GM18511 (cell line): Measurements from ENCODE around the gene VPS13C.

ENCODE experiments used
- ATAC-seq: cut with Tn5 transposase; IDR thresholded peaks from one replicate; pipeline ENCODE4 v1.9.1; 2021; ENCODE audit warnings: mild to moderate bottlenecking, moderate library complexity; ENCODE audit not compliant: unreplicated experiment

The VPS13C gene

DNA sequence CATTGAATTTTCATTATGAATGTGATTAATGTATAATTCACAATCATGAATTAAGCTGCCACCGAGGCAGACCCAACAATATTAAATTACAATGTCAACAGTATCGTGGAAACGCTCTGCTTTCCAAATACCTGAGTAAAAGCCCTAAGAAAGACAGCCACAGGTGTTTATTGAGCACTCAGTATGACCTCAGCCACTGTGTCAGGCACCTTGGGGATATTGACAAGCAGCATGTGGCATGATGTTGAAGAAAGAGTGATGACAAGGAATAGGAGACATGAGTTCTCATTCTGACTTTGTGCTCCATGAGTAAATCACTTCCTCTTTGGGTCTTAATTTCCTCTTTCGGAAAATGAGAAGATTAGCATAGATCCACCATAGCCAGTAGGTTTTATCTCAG is 19.3 kb upstream of the VPS13C start:
- ATAC-seq, result no peak

DNA sequence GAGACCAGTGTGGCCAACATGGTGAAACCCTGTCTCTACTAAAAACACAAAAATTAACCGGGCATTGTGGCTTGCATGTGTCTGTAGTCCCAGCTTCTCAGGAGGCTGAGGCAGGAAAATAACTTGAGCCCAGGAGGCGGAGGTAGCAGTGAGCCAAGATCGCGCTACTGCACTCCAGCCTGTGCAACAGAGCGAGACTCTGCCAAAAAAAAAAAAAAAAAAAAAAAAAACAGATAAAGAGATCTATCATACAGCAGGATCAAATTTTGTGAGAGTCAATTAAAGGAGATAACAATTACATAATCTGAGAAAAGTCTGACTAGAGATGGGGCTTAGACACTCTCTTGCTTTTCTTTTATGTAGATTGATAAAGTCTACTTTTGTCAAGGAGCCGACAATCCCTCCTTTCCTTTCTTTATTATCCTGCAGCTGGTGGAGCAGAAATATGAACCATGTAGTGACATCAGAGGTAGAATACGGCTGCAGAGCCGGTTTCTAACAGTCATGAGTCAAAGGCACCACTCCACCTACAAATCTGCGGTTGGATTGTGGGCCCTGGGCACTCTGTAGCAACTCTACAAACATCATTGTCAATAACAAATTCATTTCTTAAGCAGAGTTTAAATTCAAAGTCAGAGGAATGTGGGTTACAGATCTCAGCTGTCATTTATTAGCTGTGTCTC is 15.5 kb upstream of the VPS13C start:
- no peak for ATAC-seq

DNA sequence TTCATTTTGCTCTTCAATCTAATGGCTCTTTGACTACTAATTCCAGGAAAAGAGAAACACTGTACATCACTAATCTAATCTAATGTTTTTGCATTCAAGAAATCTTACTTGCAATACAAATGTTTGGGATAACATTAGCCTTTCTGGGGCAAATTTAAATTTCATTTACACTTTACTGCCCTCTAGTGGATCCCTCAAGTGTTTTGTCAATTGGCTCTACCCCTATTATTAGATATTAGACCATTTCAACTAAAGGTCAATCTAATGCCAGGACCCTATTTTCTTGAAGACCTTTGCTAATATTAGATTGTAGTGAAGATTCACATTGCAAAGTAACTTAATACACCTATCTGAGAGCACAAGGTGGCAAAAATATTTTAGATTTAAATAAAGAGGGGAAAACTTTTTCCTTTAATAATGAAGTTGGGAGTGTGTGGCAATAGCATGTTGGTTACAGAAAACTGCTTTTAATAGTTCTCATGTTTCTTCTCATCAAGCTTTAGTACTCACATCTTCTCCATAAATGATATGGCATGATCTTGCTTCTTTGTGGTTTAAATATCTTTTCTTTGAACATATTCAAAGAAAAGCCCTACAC is 11.6 kb upstream of the VPS13C start:
- no peak for ATAC-seq

DNA sequence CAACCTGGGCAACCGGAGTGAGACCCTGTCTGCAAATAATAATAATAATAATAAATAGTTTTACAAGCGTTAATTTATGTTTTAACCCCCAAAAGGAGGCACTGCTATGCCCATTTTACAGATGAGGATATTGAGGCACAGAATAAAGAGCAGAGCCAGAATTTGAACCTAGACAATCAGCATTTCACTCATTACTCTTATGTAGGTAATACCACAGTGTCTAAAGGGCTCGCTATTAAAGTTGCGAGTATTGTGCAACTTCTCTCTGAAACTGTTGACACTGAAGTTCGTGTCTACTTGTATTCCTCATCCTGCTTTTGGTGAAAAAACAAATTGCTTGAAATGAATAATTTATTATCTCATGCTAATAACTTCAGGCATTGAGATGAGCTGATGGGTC is 9.3 kb upstream of the VPS13C start:
- ATAC-seq, result no peak

DNA sequence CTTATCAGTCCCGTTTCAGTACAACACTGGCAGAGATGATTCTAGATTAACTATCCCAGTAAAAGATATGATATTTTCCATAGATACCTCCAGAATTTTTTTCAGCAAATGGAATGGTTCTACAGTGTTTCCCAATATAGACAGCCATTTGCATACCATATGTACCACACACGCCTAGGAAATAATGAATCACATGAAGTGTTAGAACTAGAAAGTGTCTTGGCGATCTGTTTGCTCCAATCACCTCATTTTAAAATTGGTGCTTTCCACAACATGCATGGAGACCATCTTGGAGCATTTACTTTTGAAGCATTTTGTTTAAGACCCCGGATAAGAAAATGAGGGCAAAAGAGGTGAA is 8.5 kb upstream of the VPS13C start:
- no peak for ATAC-seq

DNA sequence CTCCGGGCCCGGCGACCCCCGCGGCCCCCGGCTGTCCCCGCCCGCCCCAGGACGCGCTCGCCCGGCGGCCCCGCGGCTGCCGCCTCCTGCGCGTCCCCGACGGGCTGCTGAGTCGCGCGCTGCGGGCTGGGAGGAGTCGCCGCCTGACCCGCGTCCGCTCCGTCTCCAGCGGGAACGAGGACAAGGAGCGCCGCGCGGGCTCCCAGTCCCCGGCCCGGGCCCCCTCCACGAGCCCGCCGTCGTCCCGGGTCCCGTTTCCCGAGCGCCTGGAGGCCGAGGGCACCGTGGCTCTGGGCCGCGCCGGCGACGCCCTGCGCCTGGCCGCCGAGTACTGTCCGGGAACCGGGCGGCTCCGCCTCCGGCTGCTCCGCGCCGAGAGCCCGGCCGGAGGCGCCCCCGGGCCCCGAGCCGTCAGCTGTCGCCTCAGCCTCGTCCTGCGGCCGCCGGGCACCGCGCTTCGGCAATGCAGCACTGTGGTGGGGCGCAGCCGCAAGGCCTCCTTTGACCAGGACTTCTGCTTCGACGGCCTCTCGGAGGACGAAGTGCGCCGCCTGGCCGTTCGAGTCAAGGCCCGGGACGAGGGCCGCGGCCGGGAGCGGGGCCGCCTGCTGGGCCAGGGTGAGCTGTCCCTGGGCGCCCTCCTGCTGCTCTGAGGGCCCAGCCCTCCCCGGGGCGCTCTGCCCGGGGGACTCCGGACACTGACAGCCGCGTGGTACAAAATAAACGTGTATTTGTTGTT is 8.0 kb upstream of the VPS13C start:
- ATAC-seq, result peak; percentile 31

DNA sequence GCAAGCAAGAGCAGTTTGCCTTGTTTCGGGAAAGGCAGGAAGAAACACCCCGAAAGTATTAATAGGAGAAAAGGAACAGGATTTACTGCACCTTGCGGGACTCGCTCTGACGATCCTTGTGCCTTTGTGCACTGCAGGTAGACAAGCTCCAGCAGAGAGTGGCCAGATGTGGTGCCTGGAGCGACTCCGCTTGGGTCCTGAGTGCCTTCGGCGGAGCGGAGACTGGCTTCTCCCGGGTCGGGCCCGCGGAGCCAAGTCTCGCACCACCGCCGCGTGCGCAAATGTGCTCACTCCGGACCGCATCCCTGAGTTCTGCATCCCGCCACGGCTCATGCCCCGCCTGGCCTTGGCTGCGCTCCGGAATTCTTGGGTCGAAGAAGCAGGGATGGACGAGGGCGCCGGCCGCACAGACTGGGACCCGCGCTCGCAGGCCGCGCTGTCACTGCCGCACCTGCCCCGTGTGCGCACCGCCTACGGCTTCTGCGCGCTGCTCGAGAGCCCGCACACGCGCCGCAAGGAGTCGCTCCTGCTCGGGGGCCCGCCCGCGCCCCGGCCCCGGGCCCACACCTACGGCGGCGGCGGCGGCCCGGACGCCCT is 7.3 kb upstream of the VPS13C start:
- ATAC-seq, result peak; percentile 47

DNA sequence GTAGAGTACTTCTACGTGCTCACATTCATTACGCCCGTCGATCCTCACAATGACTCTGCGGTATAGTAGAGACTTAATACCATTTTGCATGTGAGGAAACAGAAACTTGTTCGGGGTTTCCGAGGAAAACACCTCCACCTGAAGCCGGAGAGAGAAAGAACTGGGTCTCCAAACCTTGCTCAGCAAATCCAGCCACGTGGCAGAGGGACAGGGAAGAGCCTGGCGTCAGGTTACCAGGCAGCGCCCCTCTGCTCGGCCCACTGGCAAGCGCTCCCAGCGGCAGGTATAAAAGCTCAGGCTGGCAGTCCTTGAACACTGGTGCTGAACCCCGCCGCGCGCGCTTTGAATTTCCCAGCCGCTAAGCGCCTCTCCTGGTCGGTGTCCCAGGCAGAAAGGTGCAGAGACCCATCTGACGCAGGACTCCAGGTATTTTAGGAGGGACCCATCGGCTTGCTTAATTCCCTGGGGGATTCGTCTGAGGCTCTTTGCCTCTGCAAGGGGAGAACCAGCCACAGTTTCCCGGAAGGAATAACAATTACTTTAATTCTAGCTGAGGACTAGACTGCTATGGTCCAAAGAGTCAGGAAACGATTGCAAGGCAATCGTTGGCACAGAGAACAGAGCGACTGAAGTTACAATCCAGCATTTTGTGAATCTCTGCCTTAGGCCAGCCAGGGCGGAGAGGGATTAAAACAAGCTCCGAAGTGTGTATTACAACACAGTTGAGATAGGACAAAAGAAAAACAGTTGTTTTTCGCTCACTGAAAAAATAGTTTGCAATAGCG is 6.6 kb upstream of the VPS13C start, which contains the start of gene C2CD4A:
TSS of gene C2CD4A (plus strand) at position 315 of the 785 bp plus-strand sequence. CDS start 637 bp downstream, outside the sequence.
- ATAC-seq, result peak; percentile 53

DNA sequence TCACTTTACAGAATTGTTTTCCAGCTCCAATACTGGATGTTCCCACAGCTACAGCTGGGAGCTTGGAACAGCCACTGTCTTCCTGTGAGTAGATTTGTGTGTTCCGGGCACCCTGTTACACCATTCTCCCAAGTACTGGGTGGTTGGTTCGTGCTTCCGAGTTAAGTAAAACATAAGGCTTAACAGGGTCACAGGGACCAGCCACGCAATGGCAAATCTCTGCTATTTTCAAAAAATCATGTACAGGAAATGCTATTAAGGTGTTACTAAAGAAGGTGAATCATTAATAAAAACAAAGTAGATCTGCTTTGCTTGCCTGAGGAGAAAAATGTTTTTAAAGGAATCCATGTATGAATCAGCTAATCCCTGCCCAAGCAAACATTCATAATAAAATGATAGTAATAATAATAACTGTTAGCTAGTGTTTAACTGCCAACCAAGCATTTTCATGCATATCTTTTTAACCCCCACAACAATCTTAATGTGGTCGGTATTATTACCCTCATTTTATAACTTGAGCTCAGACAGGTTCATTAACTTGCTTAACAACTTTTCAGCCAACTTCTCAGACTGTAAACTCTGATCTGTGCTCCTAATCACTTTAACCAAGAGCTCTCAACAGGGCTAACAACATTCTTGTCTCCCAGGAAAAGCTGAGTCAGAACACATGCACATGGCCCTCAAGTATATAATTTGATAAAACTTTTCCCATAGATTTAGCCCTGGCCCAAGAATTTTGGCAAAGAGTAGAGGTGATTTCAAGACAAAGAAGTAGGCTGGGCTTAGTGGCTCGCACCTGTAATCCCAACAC is 3.8 kb upstream of the VPS13C start:
- ATAC-seq, result no peak

DNA sequence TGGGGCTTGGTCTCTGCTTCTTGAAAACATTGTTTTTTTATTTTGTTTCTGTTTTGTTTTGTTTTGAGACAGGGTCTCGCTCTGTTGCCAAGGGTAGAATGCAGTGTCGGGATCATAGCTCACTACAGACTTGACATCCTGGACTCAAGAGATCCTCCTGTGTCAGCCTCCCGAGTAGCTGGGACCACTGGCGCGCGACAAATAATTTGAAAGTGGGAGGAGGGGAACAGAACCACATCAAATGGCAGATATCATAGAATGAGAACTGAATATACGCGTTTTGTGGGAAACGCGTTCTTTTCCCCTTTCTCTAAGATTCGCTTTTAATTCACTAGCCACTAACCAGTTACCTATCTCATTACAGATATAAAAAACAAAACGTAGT is 641 bp upstream of the VPS13C start:
- ATAC-seq, result peak; percentile 4

DNA sequence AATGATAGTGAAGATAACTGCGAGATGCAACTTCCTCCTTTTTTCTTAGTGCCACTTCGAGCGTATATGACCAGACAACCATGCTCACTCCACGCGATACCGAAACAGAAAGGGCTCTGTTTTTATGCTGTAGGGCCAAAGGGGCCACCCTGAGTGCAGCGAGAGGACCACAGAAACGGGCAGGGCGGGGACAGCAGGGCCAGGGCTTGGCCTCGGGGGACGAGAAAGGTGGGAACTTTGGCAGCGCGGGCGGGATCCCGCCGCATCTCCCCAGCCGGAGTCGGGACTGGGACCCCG is 483 bp downstream of the VPS13C start:
- peak; percentile 83 for ATAC-seq

DNA sequence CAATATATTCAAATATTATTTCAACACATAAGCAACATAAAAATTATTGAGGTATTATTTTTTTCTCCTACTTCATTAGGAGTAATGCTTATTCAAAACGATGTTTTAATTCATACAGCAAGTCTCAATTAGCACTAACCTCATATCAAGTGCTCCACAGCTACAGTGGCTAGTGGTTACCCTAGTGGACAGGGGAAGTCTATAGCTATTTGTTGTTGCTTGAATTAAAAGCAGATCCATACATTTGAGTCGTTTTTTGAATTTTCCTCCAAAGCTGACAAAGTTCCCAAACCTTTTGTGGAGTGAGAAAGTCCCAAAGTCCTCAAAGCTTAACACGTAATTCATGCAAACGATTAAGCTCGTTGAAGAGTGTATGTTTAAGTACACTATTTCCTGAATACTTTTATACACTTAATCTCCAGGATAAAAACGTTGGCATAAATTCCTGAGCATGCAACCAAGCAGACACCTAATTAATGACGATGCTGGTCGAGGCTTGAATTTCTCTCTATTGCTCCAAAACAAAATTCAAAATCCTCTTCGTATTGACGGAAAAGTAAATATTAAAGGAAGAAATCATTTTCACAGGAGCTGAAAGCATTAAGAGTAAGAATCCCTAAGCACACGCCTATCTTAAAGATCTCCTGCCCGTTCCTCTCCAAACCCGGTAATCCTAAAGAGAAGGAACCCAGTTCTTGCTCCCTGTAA is 985 bp downstream of the VPS13C start:
- no peak for ATAC-seq

DNA sequence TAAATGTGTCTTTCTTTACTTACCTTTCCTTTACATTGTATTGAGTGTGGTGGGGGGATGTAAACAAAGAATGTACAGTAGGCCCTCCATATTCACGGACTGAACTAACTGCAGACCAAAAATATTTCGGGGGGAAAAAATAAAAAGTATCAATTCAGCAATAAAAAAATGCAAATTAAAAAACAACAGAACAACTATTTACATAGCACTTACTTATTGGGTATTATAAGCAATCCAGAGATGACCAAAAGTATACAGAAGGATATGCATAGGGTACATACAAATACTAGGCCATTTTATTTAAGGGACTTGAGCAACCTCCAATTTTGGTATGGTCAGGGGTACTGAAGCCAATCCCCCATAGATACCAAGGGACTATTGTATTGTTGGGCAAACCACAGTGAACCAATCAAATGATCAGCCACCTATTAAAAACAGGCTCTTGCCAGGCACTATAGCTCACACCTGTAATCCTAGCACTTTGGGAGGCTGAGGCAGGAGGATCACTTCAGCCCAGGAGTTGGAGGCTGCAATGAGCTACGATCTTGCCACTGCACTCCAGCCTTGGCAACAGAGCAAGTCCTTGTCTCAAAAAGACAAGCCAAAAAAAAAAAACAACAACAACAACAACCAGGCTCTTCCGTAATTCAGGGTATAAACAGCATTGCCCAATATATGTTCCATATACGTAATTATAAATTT is 1.8 kb downstream of the VPS13C start:
- ATAC-seq, result no peak

DNA sequence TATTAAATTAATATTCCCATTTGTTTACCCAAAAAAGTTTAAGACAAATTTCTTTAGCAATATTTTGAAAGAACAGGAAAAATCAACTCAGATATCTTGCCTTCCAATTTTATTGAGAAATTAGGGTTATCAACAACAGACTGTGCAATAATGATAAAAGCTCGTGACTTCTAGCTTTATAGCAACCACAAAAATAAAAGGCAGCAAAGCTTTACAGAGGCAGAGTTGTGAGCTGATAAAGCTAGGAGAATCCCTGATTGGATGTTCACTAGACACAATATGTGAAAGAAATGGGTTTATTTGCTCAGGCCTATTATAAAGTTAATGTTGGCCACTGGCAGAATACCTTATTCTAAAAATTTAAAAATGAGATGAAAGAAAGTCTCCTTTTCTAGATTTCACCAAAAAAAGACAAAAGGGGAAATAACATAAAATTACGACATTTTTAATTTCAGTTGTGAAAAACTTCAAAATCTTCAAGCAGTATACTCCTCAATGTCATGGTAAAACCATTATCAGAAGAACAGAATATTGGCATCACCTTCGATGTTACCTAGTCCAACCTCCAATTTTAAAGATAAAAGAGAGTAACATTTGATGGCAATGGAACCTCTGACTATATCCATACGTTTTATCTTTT is 2.8 kb downstream of the VPS13C start:
- no peak for ATAC-seq

DNA sequence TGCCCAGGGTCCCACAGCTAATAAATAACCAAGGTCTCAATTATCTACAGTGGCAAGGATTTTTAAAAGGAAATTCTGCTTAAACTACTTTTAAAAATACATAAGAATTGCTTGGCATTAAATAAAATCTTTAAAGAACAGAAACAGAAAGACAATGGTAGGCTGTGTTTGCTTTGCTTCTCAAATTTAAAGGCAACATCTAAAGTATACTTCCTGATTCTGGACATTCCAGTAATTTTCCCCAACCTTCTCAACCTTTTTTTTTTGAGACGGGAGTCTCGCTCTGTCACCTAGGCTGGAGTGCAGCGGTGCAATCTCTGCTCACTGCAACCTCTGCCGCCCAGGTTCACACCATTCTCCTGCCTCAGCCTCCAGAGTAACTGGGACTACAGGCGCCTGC is 5.3 kb downstream of the VPS13C start:
- no peak for ATAC-seq

DNA sequence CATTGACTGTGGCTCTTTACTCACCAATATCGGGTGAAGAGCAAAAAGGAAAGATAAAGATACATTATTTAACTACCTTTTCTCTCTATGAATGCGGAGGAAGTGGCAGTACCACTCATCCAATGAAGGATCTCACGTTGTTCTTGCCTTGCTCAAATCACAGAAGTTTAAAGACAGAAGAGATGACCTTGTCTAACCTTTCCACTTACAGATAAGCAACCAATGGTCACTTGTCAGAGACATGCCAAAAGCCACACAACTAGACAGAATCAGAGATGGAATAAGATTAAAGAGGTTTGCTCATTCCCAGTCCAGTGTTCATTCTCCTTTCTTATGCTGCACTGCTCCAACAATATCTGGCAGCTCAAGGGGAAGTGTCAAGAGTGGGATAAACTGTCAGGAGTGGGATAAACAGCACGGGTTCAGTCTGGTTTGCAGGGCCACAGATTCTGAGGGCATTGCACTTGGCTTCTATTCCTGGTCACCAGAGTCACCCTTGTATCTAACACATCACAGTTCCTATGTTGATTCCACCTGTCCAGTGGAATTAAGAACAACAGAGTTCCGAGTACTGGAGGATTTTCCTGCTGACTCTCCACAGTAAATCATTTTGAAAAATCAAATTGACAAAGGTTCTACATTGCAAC is 6.7 kb downstream of the VPS13C start:
- ATAC-seq, result no peak

DNA sequence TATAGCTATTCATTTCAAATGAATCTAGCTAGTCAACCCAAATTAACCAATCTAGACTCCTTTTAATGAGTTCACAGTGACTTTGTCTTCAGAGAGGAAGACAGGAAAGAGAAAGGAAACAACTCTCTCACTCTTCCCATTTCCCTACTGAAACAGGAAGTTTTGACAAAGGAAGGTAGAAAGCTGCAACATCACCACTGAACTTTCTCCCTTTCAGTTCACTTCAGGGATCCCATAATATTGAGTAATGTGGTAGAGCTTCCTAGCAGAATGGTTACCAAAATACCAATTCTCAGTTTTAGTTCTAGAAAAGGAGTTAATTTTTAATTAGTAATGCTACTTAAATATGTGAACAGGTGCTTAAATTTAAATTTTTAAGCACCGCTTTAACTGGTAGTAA is 7.5 kb downstream of the VPS13C start:
- no peak for ATAC-seq

DNA sequence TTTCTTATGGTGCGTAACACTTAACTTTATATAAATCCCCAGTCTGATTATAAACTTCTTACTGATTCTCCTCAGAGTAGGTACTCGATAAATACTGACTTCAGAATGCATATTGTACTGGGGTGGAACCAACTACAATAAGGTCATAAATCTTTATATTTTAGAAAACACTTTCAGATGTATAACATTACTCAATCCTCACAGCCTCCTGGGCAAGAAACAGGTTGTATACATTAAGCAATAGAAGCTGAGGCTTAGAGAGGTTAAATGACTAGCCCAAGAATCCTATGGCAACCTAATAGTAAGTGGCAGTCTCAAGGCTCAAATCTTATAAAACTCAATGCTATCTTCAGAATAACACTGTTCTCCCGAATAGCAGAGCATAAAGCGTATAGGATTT is 9.1 kb downstream of the VPS13C start:
- ATAC-seq, result no peak
